HG03095 (cell line): ENCODE measurements around the gene TNFRSF19.

ENCODE experiments used
- ATAC-seq: cut with Tn5 transposase; IDR thresholded peaks from one replicate; pipeline ENCODE4 v1.9.1; 2021; ENCODE audit warnings: moderate library complexity; ENCODE audit not compliant: unreplicated experiment

The TNFRSF19 gene

DNA sequence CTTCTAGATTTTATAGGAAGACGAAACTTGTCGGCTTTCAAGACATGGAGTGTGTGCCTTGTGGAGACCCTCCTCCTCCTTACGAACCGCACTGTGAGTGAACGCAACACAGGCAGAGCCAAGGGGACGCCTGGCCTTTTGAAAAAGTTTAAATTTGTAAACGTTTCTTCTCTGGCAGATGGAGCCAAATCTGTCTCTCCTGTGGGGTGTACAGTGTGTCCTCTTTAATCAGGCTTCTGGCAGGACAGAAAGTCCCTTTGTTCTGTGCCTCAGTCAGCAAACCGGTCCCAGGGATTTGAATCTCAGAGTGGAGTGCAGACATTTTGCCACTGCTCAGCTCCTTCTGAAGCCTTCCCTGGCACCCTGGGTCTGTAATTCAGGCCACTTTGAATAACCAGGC is 56.5 kb downstream of the TNFRSF19 start:
- no peak for ATAC-seq

DNA sequence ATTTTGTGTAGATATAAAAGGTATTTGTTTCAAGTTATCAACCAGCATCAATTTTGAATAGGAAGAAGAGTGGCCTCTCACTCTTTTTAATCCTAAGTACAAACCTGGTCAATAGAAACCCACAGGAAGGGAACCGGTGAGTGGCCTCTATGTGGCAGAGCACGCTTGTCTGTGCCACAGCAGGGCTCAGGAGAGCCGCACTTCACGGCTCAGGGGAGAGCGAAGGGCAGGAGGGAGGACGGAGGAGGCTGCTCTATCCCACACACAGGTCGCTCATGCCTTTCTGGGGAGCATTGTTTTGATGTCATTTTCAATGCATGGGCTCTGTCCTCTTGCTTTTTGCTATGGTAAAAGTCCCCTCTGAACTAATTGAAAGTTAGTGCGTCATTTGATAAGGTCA is 57.2 kb downstream of the TNFRSF19 start:
- ATAC-seq: no peak

DNA sequence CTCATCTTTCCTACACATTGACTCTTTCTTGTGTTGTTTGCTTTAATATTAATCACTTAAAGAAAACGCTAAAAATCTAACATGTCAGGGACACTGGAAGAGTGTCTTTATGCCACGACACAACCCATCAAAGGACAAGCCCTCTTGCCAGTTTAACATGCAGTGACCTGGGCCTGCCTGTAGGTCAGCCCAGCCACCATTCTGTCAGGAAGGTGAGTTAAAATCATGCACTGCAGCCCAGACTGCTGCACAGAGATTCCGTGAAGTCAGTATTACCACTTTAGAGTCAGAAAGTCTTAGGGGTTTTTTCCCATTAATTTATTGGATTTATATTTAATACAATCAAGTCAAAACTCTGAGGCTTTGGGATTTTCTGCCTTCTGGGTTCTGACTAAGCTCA is 58.0 kb downstream of the TNFRSF19 start:
- no peak for ATAC-seq

DNA sequence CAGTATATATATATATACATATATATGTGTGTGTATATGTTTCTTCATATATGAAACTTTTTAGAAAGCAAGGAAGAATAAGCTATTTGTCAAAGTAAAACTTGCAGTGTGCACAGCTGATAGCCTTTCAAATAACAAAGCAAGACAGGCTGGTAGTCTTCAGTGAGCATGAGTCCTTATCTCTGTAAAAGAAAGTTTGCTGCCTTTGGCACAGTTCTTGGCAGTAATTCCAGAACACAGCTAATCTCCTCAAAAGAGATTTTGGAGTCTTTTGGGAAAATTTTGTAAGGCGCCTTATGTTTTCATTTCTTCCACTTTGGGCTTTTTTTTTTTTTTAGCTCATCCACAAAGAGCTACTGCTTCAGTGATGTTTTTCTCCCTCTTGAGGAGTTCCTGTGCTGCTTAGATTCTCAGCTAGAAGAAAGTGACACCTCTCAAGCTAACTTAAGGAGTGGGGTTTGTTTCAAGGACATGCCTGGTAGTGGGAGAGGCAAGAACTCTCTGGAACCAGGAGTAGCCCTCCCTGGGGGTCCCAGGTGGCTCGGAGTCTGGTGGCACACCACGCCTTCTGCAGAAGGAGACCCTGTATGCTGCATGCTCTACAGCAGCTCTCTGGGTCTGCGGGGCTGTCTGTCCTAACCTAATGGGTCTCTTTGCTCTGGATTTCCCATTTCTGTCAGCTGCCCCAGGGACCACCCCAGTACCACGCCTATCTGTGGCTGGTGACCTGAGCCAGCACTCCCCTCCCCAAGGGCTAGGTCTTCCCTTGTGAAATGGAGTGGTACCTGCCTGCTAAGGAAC is 58.8 kb downstream of the TNFRSF19 start:
- ATAC-seq: no peak

GRCh38 chr13:23629566-23630272 is 59.5 kb downstream of the TNFRSF19 start:
- no peak for ATAC-seq

DNA sequence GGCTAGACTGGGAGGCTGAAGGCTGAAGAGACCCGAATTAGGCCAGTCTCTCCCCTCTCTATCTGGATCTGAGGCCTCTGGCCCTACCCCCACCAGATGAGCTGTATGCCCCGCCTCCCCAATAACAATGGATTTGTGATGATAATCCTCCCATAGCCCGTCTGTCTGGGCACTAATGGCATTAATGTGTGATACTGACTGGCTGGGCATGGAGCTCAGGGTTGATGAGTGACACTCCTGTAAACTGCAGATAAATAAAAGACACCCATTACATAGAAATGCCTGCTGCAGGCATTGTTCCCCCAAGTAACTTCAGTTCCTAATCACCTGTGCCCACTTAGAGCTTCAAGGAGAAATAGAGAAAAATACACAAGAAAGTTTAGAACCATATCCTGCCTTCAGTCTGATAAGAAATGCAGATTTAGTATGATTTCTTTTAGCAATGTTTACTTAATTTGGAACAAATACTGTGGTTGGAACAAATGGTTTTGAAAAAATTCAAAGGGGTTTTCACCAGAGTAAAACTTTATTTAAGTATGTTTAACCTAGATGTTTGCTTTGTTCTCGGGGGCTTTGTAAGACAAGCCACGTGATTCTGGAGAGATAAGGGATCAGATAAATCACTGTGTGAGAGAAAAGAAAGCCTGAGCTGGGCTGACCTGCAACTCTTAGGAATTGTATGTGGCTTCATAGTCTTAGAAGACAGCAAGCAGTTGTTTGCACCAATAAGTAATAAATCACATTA is 60.3 kb downstream of the TNFRSF19 start:
- no peak for ATAC-seq

- no peak for ATAC-seq
Observed at GRCh38 chr13:23631311-23632047, 61.3 kb downstream of the TNFRSF19 start.

DNA sequence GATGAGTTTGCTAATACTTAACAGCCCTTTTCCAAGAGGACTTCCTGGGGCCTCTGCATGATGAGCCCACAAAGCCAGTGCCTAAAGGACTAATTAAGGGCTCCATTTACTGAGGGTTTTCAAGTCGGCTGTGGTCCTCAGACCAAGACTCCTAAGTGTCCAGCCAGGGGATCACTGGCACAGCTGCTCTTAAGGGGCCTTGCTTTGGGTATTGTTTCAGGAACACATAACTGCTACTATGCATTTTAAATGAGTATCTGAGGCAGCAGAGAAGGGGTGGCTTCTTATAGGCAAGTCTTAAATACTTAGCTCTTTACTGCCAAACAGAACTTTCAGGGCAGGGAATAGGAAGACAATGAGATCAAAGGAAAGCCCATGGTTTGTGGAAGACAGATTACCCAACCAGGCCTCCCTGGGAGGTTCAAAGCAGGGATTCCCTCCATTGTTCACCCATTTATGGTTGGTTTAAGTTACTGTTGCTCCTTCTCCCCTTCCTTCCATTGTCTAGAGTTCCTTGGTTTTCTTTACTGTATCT is 61.9 kb downstream of the TNFRSF19 start:
- ATAC-seq: no peak

DNA sequence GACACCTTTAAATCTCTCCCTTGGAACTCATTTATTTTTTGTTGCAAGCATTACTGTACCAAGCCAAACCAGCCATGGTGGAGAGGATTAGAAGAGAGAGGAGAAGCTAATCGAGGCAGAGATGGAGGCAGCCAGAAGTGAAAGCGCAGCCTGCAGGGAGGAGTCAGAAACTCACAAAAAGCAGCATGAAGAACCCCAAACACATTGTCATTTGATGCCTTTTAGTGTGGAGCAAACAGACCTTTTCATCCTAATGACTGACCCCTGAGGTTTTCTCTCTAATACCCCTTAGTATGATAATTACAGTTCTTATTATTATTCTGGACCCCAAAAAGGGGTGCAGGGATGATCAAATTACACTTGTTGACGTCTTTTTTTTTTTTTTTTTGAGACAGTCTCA is 62.5 kb downstream of the TNFRSF19 start:
- no peak for ATAC-seq

GRCh38 chr13:23634897-23635296 is 64.7 kb downstream of the TNFRSF19 start:
- ATAC-seq: no peak

DNA sequence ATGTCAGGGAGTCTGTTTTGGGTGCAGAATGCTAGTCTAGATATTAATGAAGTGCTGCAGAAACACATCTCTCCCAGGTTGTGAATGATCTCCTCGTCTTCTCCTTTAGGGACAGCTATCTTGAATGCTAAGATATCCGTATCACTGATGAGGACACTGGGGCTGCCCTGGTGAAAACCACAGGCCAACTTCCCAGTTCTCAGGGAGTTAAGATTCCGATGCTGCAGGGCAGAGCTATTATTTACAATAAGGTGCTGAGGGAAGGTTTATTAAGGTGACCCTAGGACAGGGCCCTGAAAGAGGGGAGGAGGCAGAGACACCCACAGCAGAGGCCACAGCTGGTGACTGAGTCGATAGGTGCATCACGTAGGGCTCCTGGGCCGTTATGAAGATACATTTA is 66.1 kb downstream of the TNFRSF19 start:
- no peak for ATAC-seq

DNA sequence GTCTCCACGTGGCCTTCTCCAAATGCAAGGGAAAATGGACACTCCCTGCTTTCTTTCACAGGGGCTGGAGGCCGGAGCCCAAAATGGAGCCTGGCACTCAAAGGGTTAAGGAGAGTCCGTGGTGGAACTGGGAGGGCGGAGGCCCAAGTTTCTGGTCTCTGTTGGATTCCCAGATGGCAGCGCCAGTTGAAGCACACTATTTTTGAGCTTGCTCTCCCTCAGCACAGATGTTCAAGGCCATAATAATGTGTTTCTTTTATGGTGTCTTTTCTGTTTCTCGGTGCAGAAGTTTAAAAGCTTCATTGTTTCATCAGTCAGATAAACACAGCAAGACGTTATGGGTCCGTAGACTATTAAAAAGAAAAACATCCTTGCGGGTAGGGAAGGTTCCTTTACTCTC is 67.6 kb downstream of the TNFRSF19 start:
- ATAC-seq: no peak

DNA sequence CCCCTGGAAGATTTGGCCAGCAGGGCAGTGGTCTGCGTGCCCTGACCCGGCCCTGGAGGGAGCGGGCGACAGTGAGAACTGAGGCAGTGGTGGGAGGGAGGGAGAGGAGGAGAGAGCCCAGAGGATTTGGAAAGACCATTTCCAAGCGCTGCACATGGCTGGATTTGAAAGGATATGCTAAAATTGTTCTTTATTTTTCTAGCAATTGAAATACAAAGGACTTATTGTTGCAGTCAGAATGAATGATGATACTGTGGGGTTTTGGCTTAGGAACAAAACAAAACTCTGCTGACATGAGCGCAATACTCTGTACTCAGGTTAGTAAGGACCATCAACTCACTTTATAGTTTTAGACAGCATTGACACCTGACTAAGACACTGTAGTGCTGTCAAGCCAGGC is 69.5 kb downstream of the TNFRSF19 start:
- no peak for ATAC-seq

DNA sequence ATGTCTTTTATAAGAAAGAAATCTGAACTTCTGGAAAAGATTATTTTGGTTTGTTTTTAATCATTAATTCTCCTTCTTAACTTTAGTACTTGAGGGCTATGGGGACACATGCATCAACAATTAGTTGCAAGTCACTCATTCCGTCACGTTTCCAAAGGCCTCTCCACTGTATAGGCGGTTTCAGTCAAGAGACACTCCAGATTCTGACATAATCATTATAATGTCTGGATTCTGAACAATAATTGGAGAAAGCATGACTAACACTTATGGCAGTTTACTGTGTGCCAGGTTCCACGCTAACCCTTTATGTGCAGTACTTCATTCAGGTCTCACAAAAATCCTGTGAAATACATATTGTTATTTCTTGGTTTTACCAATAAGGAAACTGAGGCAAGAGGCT is 71.9 kb downstream of the TNFRSF19 start:
- no peak for ATAC-seq

DNA sequence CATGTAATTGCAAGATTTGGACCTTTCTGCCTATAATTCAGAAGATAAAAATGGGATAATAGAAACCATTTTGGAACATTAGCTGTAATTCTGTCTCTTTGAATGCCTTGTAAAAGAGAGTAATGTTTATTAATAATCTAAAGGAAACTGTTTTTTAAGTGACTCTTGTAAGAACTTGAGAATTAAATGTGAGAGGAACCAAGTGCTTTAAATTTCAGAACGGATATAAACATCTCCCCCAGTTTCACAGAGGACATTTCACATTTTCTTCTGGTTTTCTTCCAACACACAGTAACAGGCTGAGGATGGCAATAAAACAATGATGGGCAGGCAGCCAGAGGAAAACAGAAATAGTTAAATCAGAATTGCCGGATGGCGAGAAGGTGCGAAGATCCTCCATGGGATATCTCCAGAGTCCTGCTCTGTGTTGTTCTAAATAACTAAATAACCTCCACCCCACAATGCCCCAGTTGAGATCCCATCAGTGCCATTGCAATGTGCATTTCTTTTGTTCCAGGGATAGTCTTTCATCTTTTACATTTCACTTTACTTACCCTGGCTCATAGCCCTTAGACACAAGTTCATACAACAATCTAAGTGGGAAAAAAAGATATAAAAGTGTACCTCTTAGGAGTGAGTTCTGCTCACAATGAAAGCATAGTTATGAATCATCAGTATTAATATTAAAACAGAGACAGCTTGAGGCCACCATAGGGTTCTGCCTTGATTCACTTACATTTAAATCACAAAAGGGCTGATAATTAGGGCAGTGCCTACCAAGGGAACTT is 73.3 kb downstream of the TNFRSF19 start:
- ATAC-seq: no peak

DNA sequence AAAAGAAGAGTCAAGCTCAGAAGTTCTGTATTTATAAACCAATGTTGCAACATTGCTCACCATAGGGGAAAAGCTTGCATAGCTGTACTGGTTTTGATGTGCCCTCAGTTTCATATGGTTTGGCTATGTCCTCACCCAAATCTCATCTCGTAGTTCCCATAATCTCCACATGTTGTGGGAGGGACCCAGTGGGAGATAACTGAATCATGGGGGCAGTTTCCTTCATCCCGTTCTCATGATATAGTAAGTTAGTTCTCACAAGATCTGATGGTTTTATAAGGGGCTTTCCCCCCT is 73.9 kb downstream of the TNFRSF19 start:
- ATAC-seq: no peak

- no peak for ATAC-seq
Observed at GRCh38 chr13:23644527-23645138, 74.4 kb downstream of the TNFRSF19 start.

GRCh38 chr13:23645851-23646250 is 75.6 kb downstream of the TNFRSF19 start:
- no peak for ATAC-seq

- ATAC-seq: no peak
Observed at GRCh38 chr13:23651439-23651838, 81.2 kb downstream of the TNFRSF19 start.

DNA sequence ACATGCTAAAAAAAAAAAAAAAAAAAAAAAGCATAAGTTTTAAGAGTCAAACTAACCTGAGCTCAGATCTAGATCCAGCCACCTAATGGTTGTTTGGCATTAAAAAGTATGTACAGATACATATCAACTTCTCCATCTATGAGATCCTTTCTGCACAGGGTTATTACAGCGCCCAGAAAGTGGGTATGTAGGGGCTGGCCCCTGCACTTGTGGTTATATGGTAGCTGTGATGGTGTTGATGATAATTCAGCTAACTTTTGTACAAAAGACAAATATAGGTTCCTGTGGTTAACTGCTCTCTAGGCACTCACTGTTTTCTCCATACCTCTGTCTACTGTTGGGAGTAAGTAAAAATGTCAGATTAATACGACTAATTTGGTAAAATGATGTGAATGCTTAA is 81.7 kb downstream of the TNFRSF19 start:
- no peak for ATAC-seq
